ENCODE results near the gene MAP2.

The MAP2 gene

GRCh38 chr2:209671020-209671680 lies 247.3 kb downstream of the MAP2 start:
- DNase-seq: no peak

- no peak for DNase-seq
Observed at GRCh38 chr2:209673811-209674210, 250.0 kb downstream of the MAP2 start.

GRCh38 chr2:209680596-209680995 lies 256.7 kb downstream of the MAP2 start:
- no peak for DNase-seq

- DNase-seq: no peak
Observed at GRCh38 chr2:209681201-209681735, 257.4 kb downstream of the MAP2 start.

GRCh38 chr2:209682646-209683045 lies 258.8 kb downstream of the MAP2 start:
- no peak for DNase-seq

GRCh38 chr2:209685340-209685739 lies 261.5 kb downstream of the MAP2 start:
- no peak for DNase-seq

GRCh38 chr2:209685963-209686362 lies 262.1 kb downstream of the MAP2 start:
- no peak for DNase-seq

- DNase-seq: no peak
Observed at GRCh38 chr2:209686448-209686847, 262.6 kb downstream of the MAP2 start.

- DNase-seq: no peak
Observed at GRCh38 chr2:209687323-209687969, 263.6 kb downstream of the MAP2 start.

- no peak for DNase-seq
Observed at GRCh38 chr2:209688385-209688784, 264.5 kb downstream of the MAP2 start.

- DNase-seq: no peak
Observed at GRCh38 chr2:209690029-209690754, 266.3 kb downstream of the MAP2 start.

- no peak for DNase-seq
Observed at GRCh38 chr2:209694748-209695147, 270.9 kb downstream of the MAP2 start.

- no peak for DNase-seq
Observed at GRCh38 chr2:209696836-209697711, 273.2 kb downstream of the MAP2 start.

- DNase-seq: no peak
Observed at GRCh38 chr2:209702775-209703174, 278.9 kb downstream of the MAP2 start.

GRCh38 chr2:209713219-209713618 lies 289.4 kb downstream of the MAP2 start:
- no peak for DNase-seq

GRCh38 chr2:209719034-209719433 lies 295.2 kb downstream of the MAP2 start:
- no peak for DNase-seq

- DNase-seq: no peak
Observed at GRCh38 chr2:209721497-209721896, 297.6 kb downstream of the MAP2 start.

GRCh38 chr2:209726311-209726710 lies 302.5 kb downstream of the MAP2 start:
- DNase-seq: no peak

- DNase-seq: no peak
Observed at GRCh38 chr2:209727077-209727476, 303.2 kb downstream of the MAP2 start.

GRCh38 chr2:209734805-209735204 lies 311.0 kb downstream of the MAP2 start:
- no peak for DNase-seq

GRCh38 chr2:209741953-209742352 lies 318.1 kb downstream of the MAP2 start:
- DNase-seq: no peak

- no peak for DNase-seq
Observed at GRCh38 chr2:209753020-209753419, 329.2 kb downstream of the MAP2 start.

- no peak for DNase-seq
Observed at GRCh38 chr2:209757163-209757562, 333.3 kb downstream of the MAP2 start.

All from NCI-H345 (cell line).